ENCODE data around the gene GPR179.

The GPR179 gene

DNA sequence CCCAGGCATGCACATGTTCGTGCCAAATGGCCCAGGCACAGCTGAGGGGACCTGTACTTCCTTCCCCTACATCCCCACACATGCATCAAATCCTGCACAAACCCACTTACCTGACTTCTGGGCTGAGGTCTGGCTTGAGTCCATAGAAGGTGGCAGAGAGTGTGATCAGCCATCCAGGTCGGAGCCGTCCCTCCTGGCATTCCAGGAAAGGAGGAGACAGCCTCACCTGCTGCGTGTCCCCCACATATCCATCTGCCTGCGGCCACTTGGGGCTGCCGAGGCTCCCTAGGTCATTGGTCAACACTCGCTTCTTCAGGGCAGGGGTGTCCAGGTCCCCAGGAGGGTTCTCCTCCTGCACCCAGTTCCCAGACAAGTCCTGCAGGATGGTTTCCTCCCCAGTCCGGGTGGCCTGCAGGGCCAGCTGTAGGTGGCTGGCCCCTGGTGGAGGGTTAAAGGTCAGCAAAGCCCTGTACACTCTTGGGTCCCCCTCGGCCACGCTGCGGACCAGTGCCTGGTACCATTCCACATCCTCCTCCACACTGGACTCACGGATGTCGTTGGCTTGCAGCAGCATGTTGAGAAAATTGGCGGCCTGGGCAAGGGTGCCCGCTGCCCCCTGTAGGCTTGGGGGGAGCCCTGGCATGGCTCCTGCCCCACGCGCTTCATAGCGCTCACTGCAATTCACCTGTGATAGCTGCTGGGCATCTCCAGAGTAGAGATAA lies 709 bp downstream of the GPR179 start:
- H3K9ac ChIP-seq (ENCODE audit: low read length), result no peak overlapping the region

DNA sequence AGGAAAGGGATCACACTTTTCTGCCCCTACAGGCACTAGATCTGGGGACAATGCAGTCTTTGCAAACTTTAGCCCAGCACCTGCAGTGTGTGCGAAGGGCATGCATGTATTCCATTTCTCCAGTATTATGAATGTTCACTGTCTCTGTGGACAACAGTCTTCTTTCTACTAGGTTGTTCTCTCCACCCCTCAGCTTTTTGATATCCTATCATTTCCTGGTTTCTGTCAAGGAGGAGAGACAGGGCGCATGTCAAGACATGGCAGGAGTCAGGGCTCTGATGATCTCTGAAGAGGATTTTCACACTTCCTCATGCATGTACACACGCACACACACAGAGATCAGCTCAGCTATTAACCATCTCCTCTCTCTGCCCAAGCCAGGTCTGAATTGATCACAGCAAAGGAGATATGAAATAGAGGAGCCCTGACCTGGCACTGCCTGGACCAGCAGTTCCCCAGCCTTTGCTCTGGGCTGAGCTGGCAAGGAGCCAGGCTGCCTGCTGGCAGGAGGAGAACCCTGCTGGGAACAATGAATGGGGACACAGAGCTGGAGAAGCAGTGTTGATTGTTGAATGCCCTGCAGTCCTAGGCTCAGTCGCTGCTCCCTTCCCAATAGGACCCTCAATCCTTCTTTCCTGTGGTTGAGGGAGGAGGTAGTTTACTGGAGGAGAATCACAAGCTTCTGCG lies 2.6 kb downstream of the GPR179 start:
- TF ChIP-seq EZH2phosphoT487 (IDR thresholded peaks at IDR 0.05; ENCODE audit: low read depth), result no peak
- TF ChIP-seq, protein P1, sequence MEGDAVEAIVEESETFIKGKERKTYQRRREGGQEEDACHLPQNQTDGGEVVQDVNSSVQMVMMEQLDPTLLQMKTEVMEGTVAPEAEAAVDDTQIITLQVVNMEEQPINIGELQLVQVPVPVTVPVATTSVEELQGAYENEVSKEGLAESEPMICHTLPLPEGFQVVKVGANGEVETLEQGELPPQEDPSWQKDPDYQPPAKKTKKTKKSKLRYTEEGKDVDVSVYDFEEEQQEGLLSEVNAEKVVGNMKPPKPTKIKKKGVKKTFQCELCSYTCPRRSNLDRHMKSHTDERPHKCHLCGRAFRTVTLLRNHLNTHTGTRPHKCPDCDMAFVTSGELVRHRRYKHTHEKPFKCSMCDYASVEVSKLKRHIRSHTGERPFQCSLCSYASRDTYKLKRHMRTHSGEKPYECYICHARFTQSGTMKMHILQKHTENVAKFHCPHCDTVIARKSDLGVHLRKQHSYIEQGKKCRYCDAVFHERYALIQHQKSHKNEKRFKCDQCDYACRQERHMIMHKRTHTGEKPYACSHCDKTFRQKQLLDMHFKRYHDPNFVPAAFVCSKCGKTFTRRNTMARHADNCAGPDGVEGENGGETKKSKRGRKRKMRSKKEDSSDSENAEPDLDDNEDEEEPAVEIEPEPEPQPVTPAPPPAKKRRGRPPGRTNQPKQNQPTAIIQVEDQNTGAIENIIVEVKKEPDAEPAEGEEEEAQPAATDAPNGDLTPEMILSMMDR (IDR thresholded peaks at IDR 0.05; ENCODE audit: low read depth, low read length), result no peak
- no peak overlapping the region for H3K27ac ChIP-seq (ENCODE audit: low read length)

More for the DNA sequence above, 709 bp downstream of the GPR179 start:
- Histone ChIP-seq H3K9me3 (ENCODE audit: insufficient read depth, low read length) (no peaks in the 10 kb centered on the region), H3K4me1 (ENCODE audit: low read length) (peaks cover 7% of the 10 kb centered on the region), H3K36me3 (replicated peaks; ENCODE audit: low read depth, low read length) (no peaks in the 10 kb centered on the region), H4K20me1 (ENCODE audit: insufficient read depth, low read length) (no peaks in the 10 kb centered on the region), H3K27me3 (ENCODE audit: low read depth, low read length) (no peaks in the 10 kb centered on the region), H3K4me3 (ENCODE audit: low read length) (no peak overlapping the region), H2AFZ (ENCODE audit: low read depth, low read length) (no peak overlapping the region), H3K27ac (ENCODE audit: low read length) (no peak overlapping the region), H3K4me2 (ENCODE audit: low read length) (no peak overlapping the region), H3K79me2 (ENCODE audit: low read length) (no peaks in the 10 kb centered on the region)
- no peak for TF ChIP-seq EZH2phosphoT487 (IDR thresholded peaks at IDR 0.05; ENCODE audit: low read depth)
- TF ChIP-seq, protein P1 (IDR thresholded peaks at IDR 0.05; ENCODE audit: low read depth, low read length), result no peak

DNA sequence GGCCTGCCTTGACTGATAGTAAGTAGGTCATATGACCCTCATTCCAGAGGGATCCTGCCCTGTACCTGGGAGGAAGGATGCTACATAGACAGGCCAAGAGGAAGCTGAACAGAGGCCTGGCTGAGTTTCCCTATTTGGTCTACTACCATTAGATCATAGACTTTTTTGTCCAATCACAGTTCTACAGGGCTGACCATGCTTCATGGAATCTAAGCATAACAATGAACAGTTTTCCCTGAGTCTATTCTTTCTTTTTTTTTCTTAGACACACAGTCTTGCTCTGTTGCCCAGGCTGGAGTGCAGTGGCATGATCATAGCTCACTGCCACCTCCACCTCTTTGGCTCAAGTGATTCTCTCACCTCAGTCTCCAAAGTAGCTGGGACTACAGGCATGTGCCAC lies 3.9 kb downstream of the GPR179 start:
- Histone ChIP-seq H3K27ac (ENCODE audit: low read length) (no peak overlapping the region), H2AFZ (ENCODE audit: low read depth, low read length) (no peak overlapping the region), H3K4me1 (ENCODE audit: low read length) (peaks cover 7% of the 10 kb centered on the region), H3K36me3 (replicated peaks; ENCODE audit: low read depth, low read length) (no peaks in the 10 kb centered on the region), H3K79me2 (ENCODE audit: low read length) (no peaks in the 10 kb centered on the region), H4K20me1 (ENCODE audit: insufficient read depth, low read length) (no peaks in the 10 kb centered on the region), H3K27me3 (ENCODE audit: low read depth, low read length) (no peaks in the 10 kb centered on the region), H3K4me2 (ENCODE audit: low read length) (no peak overlapping the region), H3K9ac (ENCODE audit: low read length) (no peak overlapping the region), H3K9me3 (ENCODE audit: insufficient read depth, low read length) (no peaks in the 10 kb centered on the region), H3K4me3 (ENCODE audit: low read length) (no peak overlapping the region)
- TF ChIP-seq, protein P1 (IDR thresholded peaks at IDR 0.05; ENCODE audit: low read depth, low read length), result no peak
- TF ChIP-seq EZH2phosphoT487 (IDR thresholded peaks at IDR 0.05; ENCODE audit: low read depth), result no peak

More for the DNA sequence above, 2.6 kb downstream of the GPR179 start:
- Histone ChIP-seq H3K4me1 (ENCODE audit: low read length) (peaks cover 7% of the 10 kb centered on the region), H3K27me3 (ENCODE audit: low read depth, low read length) (no peaks in the 10 kb centered on the region), H3K9me3 (ENCODE audit: insufficient read depth, low read length) (no peaks in the 10 kb centered on the region), H3K79me2 (ENCODE audit: low read length) (no peaks in the 10 kb centered on the region), H3K4me2 (ENCODE audit: low read length) (no peak overlapping the region), H4K20me1 (ENCODE audit: insufficient read depth, low read length) (no peaks in the 10 kb centered on the region), H2AFZ (ENCODE audit: low read depth, low read length) (peak overlapping the region; percentile 86), H3K9ac (ENCODE audit: low read length) (no peak overlapping the region), H3K36me3 (replicated peaks; ENCODE audit: low read depth, low read length) (no peaks in the 10 kb centered on the region), H3K4me3 (ENCODE audit: low read length) (no peak overlapping the region)

DNA sequence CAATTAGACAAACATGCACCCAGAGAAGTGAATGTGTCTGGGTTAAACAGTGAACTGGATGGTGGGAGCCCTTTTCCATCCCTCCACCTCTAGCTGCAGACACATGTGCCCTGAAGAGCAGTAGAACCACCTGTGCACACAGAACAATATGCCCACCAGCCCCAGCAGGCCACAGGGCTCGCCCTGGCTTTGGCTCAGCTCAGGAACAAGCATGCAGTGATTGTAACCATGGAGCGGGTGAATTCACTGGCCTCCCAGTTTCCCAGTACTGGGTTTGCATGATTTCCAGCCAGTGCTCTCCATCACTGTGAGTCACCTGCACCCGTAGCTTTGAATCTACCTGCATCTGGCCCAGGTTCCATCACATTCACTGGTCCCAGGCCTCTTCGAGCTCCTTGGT lies 5.2 kb downstream of the GPR179 start:
- H4K20me1 ChIP-seq (ENCODE audit: insufficient read depth, low read length), result no peaks in the 10 kb centered on the region
- no peak overlapping the region for H3K9ac ChIP-seq (ENCODE audit: low read length)
- TF ChIP-seq, protein P1 (IDR thresholded peaks at IDR 0.05; ENCODE audit: low read depth, low read length), result no peak
- TF ChIP-seq EZH2phosphoT487 (IDR thresholded peaks at IDR 0.05; ENCODE audit: low read depth), result no peak
- H3K27ac ChIP-seq (ENCODE audit: low read length), result no peak overlapping the region
- no peak overlapping the region for H2AFZ ChIP-seq (ENCODE audit: low read depth, low read length)
- no peaks in the 10 kb centered on the region for H3K79me2 ChIP-seq (ENCODE audit: low read length)
- no peaks in the 10 kb centered on the region for H3K9me3 ChIP-seq (ENCODE audit: insufficient read depth, low read length)
- H3K4me2 ChIP-seq (ENCODE audit: low read length), result no peak overlapping the region
- no peaks in the 10 kb centered on the region for H3K36me3 ChIP-seq (replicated peaks; ENCODE audit: low read depth, low read length)
- H3K27me3 ChIP-seq (ENCODE audit: low read depth, low read length), result no peaks in the 10 kb centered on the region
- no peak overlapping the region for H3K4me3 ChIP-seq (ENCODE audit: low read length)
- peaks cover 7% of the 10 kb centered on the region for H3K4me1 ChIP-seq (ENCODE audit: low read length)
